ENCODE results near the gene EMP1.

Gene EMP1

DNA sequence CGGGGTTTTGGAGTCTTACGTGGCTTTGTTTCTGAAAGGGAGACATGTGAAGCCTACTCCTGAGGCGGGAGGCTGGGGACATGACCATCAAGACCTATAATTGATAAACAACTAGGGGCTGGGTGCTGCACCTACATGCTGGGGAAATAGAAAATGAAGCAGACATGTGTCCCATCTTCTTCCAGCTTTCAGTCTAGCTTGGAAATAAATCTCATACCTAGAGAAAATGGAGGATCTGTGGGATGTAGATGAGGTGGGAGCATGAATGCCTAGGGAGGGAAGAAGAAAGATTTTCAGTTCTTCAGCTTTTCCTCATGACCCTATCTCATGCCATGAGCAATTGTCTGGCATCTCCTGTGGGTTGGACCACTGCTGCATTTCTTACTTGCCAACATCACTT is 22.1 kb downstream of the EMP1 start:
- peaks cover 8 to 19% of the 10 kb centered on the region in 2 donors for H3K36me3 ChIP-seq (ENCODE audit: control insufficient read depth in 2 of 2, insufficient read depth in 2 of 2, low read length in 2 of 2)
- H3K4me3 ChIP-seq (ENCODE audit: low read length in 2 of 2): no peak overlapping the region
- H3K27ac ChIP-seq (ENCODE audit: low read depth in 2 of 2, low read length in 2 of 2): no peak overlapping the region

DNA sequence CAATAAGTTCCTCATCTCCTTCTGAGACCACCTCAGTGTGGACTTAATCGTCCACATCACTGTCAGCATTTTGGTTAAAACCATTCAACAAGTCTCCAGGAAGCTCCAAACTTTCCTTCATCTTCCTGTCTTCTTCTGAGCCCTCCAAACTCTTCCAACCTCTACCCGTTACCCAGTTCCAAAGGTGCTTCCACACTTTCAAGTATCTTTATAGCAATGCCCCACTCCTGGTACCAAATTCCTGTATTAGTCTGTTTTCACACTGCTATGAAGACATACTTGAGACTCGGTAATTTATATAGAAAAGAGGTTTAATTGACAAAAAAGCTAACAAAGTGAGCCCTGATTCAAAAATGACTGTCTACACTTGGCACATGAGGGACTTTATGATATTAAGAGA is 22.8 kb downstream of the EMP1 start:
- H3K4me3 ChIP-seq (ENCODE audit: low read length in 2 of 2): no peak overlapping the region
- H3K4me1 ChIP-seq (ENCODE audit: control insufficient read depth in 2 of 2, insufficient read depth in 2 of 2, low read length in 2 of 2): peaks cover 4 to 9% of the 10 kb centered on the region in 2 donors
- peaks cover 1 to 14% of the 10 kb centered on the region in 2 donors for H3K36me3 ChIP-seq (ENCODE audit: control insufficient read depth in 2 of 2, insufficient read depth in 2 of 2, low read length in 2 of 2)
- H3K27me3 ChIP-seq (ENCODE audit: control insufficient read depth in 2 of 2, insufficient read depth in 2 of 2, low read length in 2 of 2): no peaks in the 10 kb centered on the region
- H3K9me3 ChIP-seq (ENCODE audit: control insufficient read depth in 2 of 2, low read length in 2 of 2): no peaks in the 10 kb centered on the region
- no peak overlapping the region for H3K9ac ChIP-seq (ENCODE audit: low read depth in 1 of 2, low read length in 2 of 2)
- H3K27ac ChIP-seq (ENCODE audit: low read depth in 2 of 2, low read length in 2 of 2): no peak overlapping the region

More for the DNA sequence above, 22.1 kb downstream of the EMP1 start:
- Histone ChIP-seq H3K9me3 (ENCODE audit: control insufficient read depth in 2 of 2, low read length in 2 of 2) (no peaks in the 10 kb centered on the region), H3K27me3 (ENCODE audit: control insufficient read depth in 2 of 2, insufficient read depth in 2 of 2, low read length in 2 of 2) (no peaks in the 10 kb centered on the region), H3K9ac (ENCODE audit: low read depth in 1 of 2, low read length in 2 of 2) (no peak overlapping the region), H3K4me1 (ENCODE audit: control insufficient read depth in 2 of 2, insufficient read depth in 2 of 2, low read length in 2 of 2) (peaks cover 4 to 9% of the 10 kb centered on the region in 2 donors)

- no peak overlapping the region for H3K4me3 ChIP-seq (ENCODE audit: low read length in 2 of 2)
- peaks cover 4 to 9% of the 10 kb centered on the region in 2 donors for H3K4me1 ChIP-seq (ENCODE audit: control insufficient read depth in 2 of 2, insufficient read depth in 2 of 2, low read length in 2 of 2)
- no peaks in the 10 kb centered on the region for H3K9me3 ChIP-seq (ENCODE audit: control insufficient read depth in 2 of 2, low read length in 2 of 2)
- H3K9ac ChIP-seq (ENCODE audit: low read depth in 1 of 2, low read length in 2 of 2): no peak overlapping the region
- no peak overlapping the region for H3K27ac ChIP-seq (ENCODE audit: low read depth in 2 of 2, low read length in 2 of 2)
- H3K36me3 ChIP-seq (ENCODE audit: control insufficient read depth in 2 of 2, insufficient read depth in 2 of 2, low read length in 2 of 2): peaks cover 0 to 8% of the 10 kb centered on the region in 2 donors
- H3K27me3 ChIP-seq (ENCODE audit: control insufficient read depth in 2 of 2, insufficient read depth in 2 of 2, low read length in 2 of 2): no peaks in the 10 kb centered on the region
Observed at GRCh38 chr12:13220838-13221237, 24.3 kb downstream of the EMP1 start.

DNA sequence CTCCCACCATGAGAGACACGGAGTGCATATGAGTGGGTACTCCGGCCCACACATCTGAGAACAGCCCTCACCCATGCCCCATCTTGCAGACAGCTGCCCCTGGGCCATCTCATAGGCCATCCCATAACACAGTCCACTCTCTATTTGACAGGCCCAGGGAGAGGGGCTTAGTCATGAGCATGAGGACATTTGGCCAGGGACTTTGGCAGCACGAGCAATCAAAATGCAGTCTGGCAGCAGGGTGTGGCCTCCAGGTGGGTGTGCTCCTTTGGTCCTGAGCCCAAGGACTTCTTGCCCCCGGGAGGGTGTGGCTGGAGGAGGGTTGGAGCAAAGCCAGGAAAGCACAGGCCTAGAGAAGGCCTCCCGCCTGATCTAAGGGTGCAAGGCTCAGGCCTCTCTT is 25.6 kb downstream of the EMP1 start:
- H3K36me3 ChIP-seq (ENCODE audit: control insufficient read depth in 2 of 2, insufficient read depth in 2 of 2, low read length in 2 of 2): peaks cover 0 to 2% of the 10 kb centered on the region in 2 donors
- H3K9ac ChIP-seq (ENCODE audit: low read depth in 1 of 2, low read length in 2 of 2): no peak overlapping the region
- no peak overlapping the region for H3K4me3 ChIP-seq (ENCODE audit: low read length in 2 of 2)
- no peaks in the 10 kb centered on the region for H3K9me3 ChIP-seq (ENCODE audit: control insufficient read depth in 2 of 2, low read length in 2 of 2)
- H3K27me3 ChIP-seq (ENCODE audit: control insufficient read depth in 2 of 2, insufficient read depth in 2 of 2, low read length in 2 of 2): peaks cover 0 to 2% of the 10 kb centered on the region in 2 donors
- peaks cover 4 to 9% of the 10 kb centered on the region in 2 donors for H3K4me1 ChIP-seq (ENCODE audit: control insufficient read depth in 2 of 2, insufficient read depth in 2 of 2, low read length in 2 of 2)
- H3K27ac ChIP-seq (ENCODE audit: low read depth in 2 of 2, low read length in 2 of 2): no peak overlapping the region

DNA sequence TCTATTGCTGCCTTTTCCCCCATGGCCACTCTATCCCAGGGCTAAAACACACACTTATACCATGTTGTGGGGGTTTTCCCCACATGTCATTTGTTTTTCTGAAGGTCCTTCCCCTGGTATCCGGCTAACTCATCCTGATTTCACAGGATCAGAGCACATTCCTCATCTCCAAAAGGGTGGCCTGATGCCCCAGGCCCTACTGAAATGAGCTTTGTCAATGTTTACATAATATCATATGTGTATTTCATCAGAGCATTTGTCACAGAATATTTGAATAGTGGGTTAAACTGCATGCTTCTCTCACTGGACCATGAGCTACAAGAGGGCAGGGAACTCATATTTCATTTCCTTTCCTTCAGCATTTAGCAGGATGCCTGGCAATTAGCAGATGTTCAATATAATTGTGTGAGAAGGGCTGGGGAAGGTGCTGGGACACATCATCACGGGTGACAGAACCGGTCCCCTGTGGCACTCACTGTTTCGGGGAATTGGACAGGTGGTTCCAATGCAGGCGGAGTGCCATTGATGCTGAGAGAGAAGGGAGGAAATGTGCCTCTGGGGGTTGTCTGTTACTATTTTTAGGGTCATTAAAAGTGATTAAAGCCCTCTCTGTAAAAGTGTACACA is 26.8 kb downstream of the EMP1 start:
- Histone ChIP-seq H3K27me3 (ENCODE audit: control insufficient read depth in 2 of 2, insufficient read depth in 2 of 2, low read length in 2 of 2) (peaks cover 0 to 6% of the 10 kb centered on the region in 2 donors), H3K4me3 (ENCODE audit: low read length in 2 of 2) (no peak overlapping the region), H3K4me1 (ENCODE audit: control insufficient read depth in 2 of 2, insufficient read depth in 2 of 2, low read length in 2 of 2) (peaks cover 4 to 9% of the 10 kb centered on the region in 2 donors), H3K27ac (ENCODE audit: low read depth in 2 of 2, low read length in 2 of 2) (no peak overlapping the region), H3K9me3 (ENCODE audit: control insufficient read depth in 2 of 2, low read length in 2 of 2) (no peaks in the 10 kb centered on the region), H3K9ac (ENCODE audit: low read depth in 1 of 2, low read length in 2 of 2) (no peak overlapping the region), H3K36me3 (ENCODE audit: control insufficient read depth in 2 of 2, insufficient read depth in 2 of 2, low read length in 2 of 2) (no peaks in the 10 kb centered on the region)

GRCh38 chr12:13223941-13224340 is 27.4 kb downstream of the EMP1 start:
- Histone ChIP-seq H3K4me3 (ENCODE audit: low read length in 2 of 2) (no peak overlapping the region), H3K27ac (ENCODE audit: low read depth in 2 of 2, low read length in 2 of 2) (no peak overlapping the region), H3K27me3 (ENCODE audit: control insufficient read depth in 2 of 2, insufficient read depth in 2 of 2, low read length in 2 of 2) (peaks cover 0 to 6% of the 10 kb centered on the region in 2 donors), H3K36me3 (ENCODE audit: control insufficient read depth in 2 of 2, insufficient read depth in 2 of 2, low read length in 2 of 2) (no peaks in the 10 kb centered on the region), H3K9ac (ENCODE audit: low read depth in 1 of 2, low read length in 2 of 2) (no peak overlapping the region), H3K4me1 (ENCODE audit: control insufficient read depth in 2 of 2, insufficient read depth in 2 of 2, low read length in 2 of 2) (peaks cover 4 to 9% of the 10 kb centered on the region in 2 donors), H3K9me3 (ENCODE audit: control insufficient read depth in 2 of 2, low read length in 2 of 2) (no peaks in the 10 kb centered on the region)

GRCh38 chr12:13227191-13227590 is 30.7 kb downstream of the EMP1 start:
- peaks cover 0 to 4% of the 10 kb centered on the region in 2 donors for H3K4me1 ChIP-seq (ENCODE audit: control insufficient read depth in 2 of 2, insufficient read depth in 2 of 2, low read length in 2 of 2)
- H3K27me3 ChIP-seq (ENCODE audit: control insufficient read depth in 2 of 2, insufficient read depth in 2 of 2, low read length in 2 of 2): peaks cover 0 to 6% of the 10 kb centered on the region in 2 donors
- no peak overlapping the region for H3K4me3 ChIP-seq (ENCODE audit: low read length in 2 of 2)
- no peak overlapping the region for H3K9ac ChIP-seq (ENCODE audit: low read depth in 1 of 2, low read length in 2 of 2)
- no peaks in the 10 kb centered on the region for H3K36me3 ChIP-seq (ENCODE audit: control insufficient read depth in 2 of 2, insufficient read depth in 2 of 2, low read length in 2 of 2)
- H3K27ac ChIP-seq (ENCODE audit: low read depth in 2 of 2, low read length in 2 of 2): no peak overlapping the region
- no peaks in the 10 kb centered on the region for H3K9me3 ChIP-seq (ENCODE audit: control insufficient read depth in 2 of 2, low read length in 2 of 2)

GRCh38 chr12:13228579-13228978 is 32.1 kb downstream of the EMP1 start:
- Histone ChIP-seq H3K9ac (ENCODE audit: low read depth in 1 of 2, low read length in 2 of 2) (no peak overlapping the region), H3K27ac (ENCODE audit: low read depth in 2 of 2, low read length in 2 of 2) (no peak overlapping the region), H3K27me3 (ENCODE audit: control insufficient read depth in 2 of 2, insufficient read depth in 2 of 2, low read length in 2 of 2) (peaks cover 0 to 6% of the 10 kb centered on the region in 2 donors), H3K4me3 (ENCODE audit: low read length in 2 of 2) (no peak overlapping the region), H3K9me3 (ENCODE audit: control insufficient read depth in 2 of 2, low read length in 2 of 2) (no peaks in the 10 kb centered on the region), H3K4me1 (ENCODE audit: control insufficient read depth in 2 of 2, insufficient read depth in 2 of 2, low read length in 2 of 2) (no peaks in the 10 kb centered on the region), H3K36me3 (ENCODE audit: control insufficient read depth in 2 of 2, insufficient read depth in 2 of 2, low read length in 2 of 2) (no peaks in the 10 kb centered on the region)

- H3K4me1 ChIP-seq (ENCODE audit: control insufficient read depth in 2 of 2, insufficient read depth in 2 of 2, low read length in 2 of 2): no peaks in the 10 kb centered on the region
- H3K27ac ChIP-seq (ENCODE audit: low read depth in 2 of 2, low read length in 2 of 2): no peak overlapping the region
- H3K9ac ChIP-seq (ENCODE audit: low read depth in 1 of 2, low read length in 2 of 2): no peak overlapping the region
- no peaks in the 10 kb centered on the region for H3K9me3 ChIP-seq (ENCODE audit: control insufficient read depth in 2 of 2, low read length in 2 of 2)
- H3K36me3 ChIP-seq (ENCODE audit: control insufficient read depth in 2 of 2, insufficient read depth in 2 of 2, low read length in 2 of 2): no peaks in the 10 kb centered on the region
- H3K27me3 ChIP-seq (ENCODE audit: control insufficient read depth in 2 of 2, insufficient read depth in 2 of 2, low read length in 2 of 2): peaks cover 0 to 6% of the 10 kb centered on the region in 2 donors
- H3K4me3 ChIP-seq (ENCODE audit: low read length in 2 of 2): no peak overlapping the region
Observed at GRCh38 chr12:13229504-13229903, 33.0 kb downstream of the EMP1 start.

GRCh38 chr12:13230500-13230899 is 34.0 kb downstream of the EMP1 start:
- Histone ChIP-seq H3K4me3 (ENCODE audit: low read length in 2 of 2) (no peak overlapping the region), H3K27ac (ENCODE audit: low read depth in 2 of 2, low read length in 2 of 2) (no peak overlapping the region), H3K4me1 (ENCODE audit: control insufficient read depth in 2 of 2, insufficient read depth in 2 of 2, low read length in 2 of 2) (no peaks in the 10 kb centered on the region), H3K9ac (ENCODE audit: low read depth in 1 of 2, low read length in 2 of 2) (no peak overlapping the region), H3K27me3 (ENCODE audit: control insufficient read depth in 2 of 2, insufficient read depth in 2 of 2, low read length in 2 of 2) (peaks cover 0 to 6% of the 10 kb centered on the region in 2 donors), H3K36me3 (ENCODE audit: control insufficient read depth in 2 of 2, insufficient read depth in 2 of 2, low read length in 2 of 2) (no peaks in the 10 kb centered on the region), H3K9me3 (ENCODE audit: control insufficient read depth in 2 of 2, low read length in 2 of 2) (no peaks in the 10 kb centered on the region)

Data from mucosa of rectum (tissue), 2 donors.